AG10803 (cell line): ENCODE measurements around the gene CDC14B.

ENCODE experiments used
- DNase-seq: peaks from one replicate; pipeline ENCODE4 v3.0.0; 2010; ENCODE audit warnings: low read depth
- H3K4me3 ChIP-seq: 2 replicates; pipeline ENCODE4 v1.5.1; 2011; ENCODE audit warnings: mild to moderate bottlenecking, low read length, control low read depth
- CTCF ChIP-seq: conservative IDR thresholded peaks from 2 replicates; pipeline ENCODE4 v1.5.1; 2011; ENCODE audit warnings: mild to moderate bottlenecking, low read length, control low read depth, inconsistent platforms

Gene CDC14B

DNA sequence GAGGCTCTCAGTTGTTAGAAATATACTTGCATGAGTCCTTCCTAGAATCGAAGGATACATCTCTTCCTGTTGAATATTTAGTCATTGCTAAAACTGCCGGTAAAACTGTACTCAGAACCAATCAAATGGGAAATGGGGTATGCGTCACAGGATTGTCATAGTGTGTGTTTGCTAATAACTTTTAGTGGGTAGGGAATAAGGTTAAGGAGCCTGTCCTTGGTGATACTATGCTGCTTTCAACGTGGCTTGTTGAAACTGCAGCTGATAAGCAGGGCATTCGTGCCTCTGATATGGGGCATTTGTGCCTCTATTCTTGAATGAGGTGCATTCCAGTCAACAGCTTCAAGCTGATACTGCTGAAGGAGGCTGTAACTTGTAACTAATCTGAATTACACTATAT is 143.1 kb downstream of the CDC14B start:
- no peak for TF ChIP-seq CTCF
- H3K4me3 ChIP-seq, result no peak overlapping the region
- peak; percentile 32 for DNase-seq

DNA sequence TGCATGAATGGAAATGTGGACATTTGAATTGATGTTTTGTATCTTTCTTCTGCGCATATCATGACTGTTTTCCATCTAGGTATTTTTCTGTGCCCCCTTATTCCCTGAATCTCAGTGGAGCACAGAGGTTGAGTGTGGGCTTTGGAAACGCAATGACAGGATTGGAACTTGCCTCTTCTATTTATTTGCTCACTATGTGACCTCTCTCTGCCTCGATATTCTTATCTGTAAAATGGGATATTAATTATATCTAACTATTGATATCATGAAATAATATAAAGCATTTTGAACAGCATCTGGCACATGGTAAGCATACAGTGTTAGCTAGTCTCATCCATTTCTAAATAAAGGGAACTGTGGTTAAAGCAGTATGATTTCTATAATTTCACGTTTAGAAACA is 143.6 kb downstream of the CDC14B start:
- H3K4me3 ChIP-seq, result no peak overlapping the region
- no peak for DNase-seq
- no peak for TF ChIP-seq CTCF

DNA sequence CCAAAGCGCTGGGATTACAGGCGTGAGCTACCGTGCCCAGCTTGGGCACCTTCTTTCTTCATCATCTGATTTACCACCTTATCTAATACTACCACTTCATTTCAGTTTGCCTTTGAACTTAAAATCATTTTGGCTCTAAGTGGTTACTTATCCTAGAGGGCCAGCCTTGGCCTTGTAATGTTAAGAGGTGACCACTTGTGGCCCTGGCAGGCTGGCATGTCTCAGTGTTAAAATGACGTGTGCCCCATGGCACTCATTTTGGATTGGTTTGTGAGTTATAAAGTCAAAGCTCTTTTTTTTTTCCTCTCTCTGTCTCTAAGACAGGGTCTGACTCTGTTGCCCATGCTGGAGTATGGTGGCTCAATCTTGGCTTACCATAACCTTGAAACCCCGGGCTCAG is 151.9 kb downstream of the CDC14B start:
- no peak for DNase-seq
- H3K4me3 ChIP-seq, result no peak overlapping the region
- TF ChIP-seq CTCF, result no peak

DNA sequence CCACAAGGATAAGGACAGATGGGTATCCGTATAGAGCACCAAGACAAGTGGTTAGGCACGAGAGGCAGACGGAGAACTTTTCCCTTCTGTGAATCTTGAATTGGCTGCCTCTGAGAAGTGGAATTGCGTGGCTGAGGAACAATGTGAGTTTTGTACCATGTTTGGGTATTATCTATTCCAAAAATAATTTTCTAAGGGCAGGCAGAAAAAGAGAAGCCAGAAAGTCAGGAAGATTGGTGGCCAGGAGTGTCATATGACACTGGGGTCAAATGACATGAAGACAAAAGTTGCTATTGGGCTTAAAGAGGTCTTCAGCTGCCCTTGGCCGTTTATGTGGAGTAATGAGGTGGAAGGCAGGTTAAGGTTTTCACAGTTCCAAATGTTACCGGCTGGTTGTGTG is 155.2 kb downstream of the CDC14B start:
- no peak overlapping the region for H3K4me3 ChIP-seq
- TF ChIP-seq CTCF, result no peak

DNA sequence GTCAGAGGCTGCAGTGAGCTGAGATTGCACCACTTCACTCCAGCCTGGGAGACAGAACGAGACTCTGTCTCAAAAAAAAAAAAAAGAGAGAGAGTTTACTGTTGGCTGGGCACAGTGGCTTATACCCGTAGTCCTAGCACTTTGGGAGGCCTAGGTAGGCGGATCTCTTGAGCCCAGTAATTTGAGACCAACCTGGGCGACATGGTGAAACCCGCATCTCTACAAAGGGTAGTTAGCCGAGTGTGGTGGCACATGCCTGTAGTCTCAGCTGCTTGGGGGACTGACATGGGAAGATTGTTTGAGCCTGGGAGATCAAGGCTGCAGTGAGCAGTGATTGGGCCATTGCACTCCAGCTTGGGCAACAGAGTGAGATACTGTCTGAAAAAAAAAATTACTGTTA is 157.1 kb downstream of the CDC14B start:
- no peak for DNase-seq
- no peak overlapping the region for H3K4me3 ChIP-seq
- no peak for TF ChIP-seq CTCF

More for the DNA sequence above, 155.2 kb downstream of the CDC14B start:
- DNase-seq, result no peak

- peak; percentile 25 for DNase-seq
- TF ChIP-seq CTCF, result no peak
- peak overlapping the region; percentile 8; the same call in 1 of the 2 replicates for H3K4me3 ChIP-seq
Observed at GRCh38 chr9:96461336-96461735, 158.3 kb downstream of the CDC14B start.

GRCh38 chr9:96460882-96461281 is 158.8 kb downstream of the CDC14B start:
- TF ChIP-seq CTCF, result no peak
- DNase-seq, result peak; percentile 88
- peak overlapping the region; percentile 8; the same call in 1 of the 2 replicates for H3K4me3 ChIP-seq
